Embryonic facial prominence (tissue), 1 donor: Measurements from ENCODE around the gene TFB1M.

Experiments used
- DNase-seq: peaks from one replicate; pipeline ENCODE4 v3.0.0-alpha.2; 2016; ENCODE audit errors: extremely low spot score

TFB1M gene

GRCh38 chr6:155264693-155265320, 49.5 kb downstream of the TFB1M start:
- DNase-seq, result no peak

GRCh38 chr6:155263373-155264063, 50.8 kb downstream of the TFB1M start, which contains the start of gene CLDN20:
Gene CLDN20, plus strand, starts transcription at chr6:155264013. Its CDS starts 11,707 bp downstream, at chr6:155275720.
- no peak for DNase-seq

DNA sequence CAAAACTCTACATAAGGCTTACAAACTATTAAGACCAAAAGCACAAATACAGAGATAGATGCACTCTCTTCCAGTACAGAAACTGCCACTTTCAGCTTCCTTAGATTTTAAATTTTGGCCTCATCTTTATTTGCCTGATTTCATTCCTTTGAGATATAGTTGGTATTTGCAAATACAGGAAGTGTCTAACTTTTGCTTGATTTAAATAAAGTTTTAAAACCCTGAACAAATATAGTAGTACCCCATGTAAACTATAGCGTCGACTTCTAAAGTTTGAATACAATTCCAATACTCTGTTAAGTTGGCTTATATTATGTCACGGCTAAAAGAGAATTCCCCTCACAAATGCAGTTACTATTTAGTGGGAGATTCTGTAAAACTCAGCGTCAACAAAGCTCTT, 51.6 kb downstream of the TFB1M start:
- no peak for DNase-seq

DNA sequence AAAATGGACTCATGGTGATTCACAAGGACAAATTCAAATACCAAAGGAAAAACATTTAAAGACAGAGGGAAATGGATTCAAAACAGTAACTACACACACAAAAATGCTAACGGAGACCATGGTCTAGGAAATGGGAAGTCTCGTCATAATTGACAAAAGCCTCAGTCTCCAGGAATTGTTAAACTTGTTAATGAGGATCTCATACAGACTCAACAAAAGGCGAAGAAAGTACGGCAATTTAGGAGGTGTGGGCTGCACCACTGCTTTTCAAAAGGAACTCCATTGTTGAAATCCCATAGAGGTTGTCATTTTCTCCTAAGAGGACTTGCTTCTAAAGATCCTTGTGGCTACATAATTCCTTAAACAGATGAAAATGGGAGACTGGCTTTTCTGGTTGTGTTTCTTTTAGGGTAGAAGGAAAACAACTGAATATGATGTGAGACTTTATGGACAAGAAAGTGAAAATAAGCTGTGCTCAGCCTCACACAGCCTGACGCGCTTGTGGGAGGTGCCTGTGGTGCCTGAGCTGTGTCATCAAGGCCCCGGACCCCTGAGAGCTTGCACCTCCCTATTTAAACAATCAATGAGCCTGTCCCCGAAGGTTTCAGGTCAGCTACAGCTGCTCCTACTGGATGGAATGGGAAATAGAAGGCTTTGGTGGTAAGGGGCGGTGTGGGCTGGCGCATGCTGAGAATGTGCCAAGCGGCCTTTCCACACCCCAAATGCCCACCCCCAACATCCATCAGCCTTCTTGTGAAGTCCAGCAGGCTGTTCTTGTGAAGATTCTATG, 53.0 kb downstream of the TFB1M start:
- DNase-seq, result no peak

- no peak for DNase-seq
Measured at GRCh38 chr6:155260686-155261085, 53.6 kb downstream of the TFB1M start.

DNA sequence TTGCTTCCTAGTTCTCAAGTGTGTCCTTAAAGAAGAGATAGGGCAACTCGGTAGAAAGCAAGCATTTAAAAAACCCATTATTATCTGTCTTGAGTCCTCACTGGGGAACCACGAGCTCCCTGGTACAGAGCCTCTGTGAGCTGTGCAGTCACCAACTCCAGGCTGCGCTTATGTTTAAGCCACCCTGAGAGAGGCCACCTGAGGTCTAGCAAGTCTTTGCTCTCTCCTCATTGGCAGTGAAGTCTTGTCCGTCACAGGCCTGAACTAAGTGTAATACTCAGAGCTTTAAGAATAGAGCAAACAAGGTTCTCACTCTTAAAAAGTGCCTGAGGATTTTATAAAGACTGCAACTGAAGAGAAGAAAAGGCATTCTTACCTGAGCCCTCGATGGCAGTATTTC, 54.4 kb downstream of the TFB1M start:
- DNase-seq, result no peak

DNA sequence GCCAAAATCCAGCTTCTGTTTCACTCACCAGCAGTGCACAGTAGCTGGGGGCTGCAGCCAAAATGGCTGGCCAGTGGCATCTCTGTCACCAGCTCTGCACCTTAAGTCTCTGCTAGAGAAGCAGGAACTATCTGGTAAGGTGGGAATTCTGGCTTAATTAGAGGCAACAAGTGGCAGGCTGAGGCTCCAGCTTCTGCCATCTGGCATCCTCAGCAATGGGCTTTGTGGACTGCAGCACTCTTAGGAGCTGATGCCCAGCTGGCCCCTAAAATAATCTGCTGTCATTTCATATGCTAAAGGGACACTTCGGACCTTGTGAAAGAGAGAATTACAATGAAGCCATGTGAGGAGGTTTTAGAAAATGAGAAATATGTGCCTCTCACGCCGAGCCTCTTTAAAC, 55.1 kb downstream of the TFB1M start:
- DNase-seq, result no peak

GRCh38 chr6:155257796-155258195, 56.5 kb downstream of the TFB1M start:
- DNase-seq, result no peak

- no peak for DNase-seq
Measured at GRCh38 chr6:155256122-155256795, 58.0 kb downstream of the TFB1M start.

DNA sequence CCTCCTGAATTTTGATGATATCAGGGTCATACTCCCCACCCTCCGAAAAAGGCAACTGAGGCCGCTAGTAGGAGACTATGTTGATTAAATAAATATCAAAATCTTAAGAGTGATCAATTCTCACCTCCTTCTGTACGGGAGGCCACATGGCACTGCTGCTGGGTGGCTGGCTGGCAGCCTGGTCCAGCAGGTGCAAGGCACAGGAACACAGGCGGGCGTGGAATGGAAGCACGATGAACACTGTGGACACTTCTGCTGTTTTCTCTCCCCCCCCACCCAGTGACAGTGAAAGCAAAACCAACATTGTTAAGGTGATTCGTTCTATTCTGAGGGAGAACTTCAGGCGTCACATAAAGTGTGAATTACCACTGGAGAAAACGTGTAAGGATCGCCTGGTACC, 60.1 kb downstream of the TFB1M start:
- no peak for DNase-seq

- no peak for DNase-seq
Measured at GRCh38 chr6:155253337-155253736, 60.9 kb downstream of the TFB1M start.

- no peak for DNase-seq
Measured at GRCh38 chr6:155252581-155252980, 61.7 kb downstream of the TFB1M start.

GRCh38 chr6:155250701-155251381, 63.4 kb downstream of the TFB1M start:
- no peak for DNase-seq

- DNase-seq, result no peak
Measured at GRCh38 chr6:155248008-155249001, 66.0 kb downstream of the TFB1M start.

DNA sequence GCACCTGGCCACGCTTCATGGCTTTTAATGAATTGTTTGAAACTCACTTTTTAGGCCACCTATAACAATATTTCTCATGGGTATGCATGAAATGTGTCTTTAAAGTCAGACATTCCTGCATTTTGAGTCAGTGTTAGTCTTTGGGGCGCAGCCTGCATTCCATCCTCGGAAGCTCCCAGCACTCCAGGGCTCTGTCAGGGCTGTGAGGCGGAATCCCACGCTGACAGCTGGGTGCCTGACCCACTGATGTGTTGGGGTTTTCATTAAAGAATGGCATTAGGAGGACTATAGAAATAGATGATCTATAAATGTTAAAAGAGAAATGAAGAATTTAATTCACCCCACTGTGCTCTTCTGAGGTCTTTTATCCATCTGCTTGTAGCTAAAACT, 66.7 kb downstream of the TFB1M start:
- DNase-seq, result no peak

- no peak for DNase-seq
Measured at GRCh38 chr6:155246825-155247224, 67.5 kb downstream of the TFB1M start.

GRCh38 chr6:155245831-155246230, 68.5 kb downstream of the TFB1M start:
- no peak for DNase-seq

DNA sequence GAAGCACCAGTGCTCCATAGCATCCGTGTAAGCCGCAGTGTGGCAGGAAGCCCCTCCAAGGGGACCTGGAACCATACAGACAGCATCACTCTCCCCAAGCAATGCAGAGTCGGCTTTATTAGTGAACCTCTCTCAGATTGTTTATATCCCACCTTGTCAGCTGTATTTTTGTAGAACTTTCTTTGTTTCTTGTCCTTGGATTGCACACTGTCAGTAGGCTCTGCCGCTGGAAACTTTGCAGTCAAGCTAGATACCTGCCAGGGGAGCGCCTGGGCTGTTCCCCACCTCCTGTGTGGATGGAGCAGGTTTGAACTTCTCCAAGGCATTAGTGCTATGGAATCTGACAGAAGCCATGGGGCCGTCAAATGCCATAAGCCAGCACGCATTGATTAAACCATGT, 69.1 kb downstream of the TFB1M start:
- DNase-seq, result no peak

GRCh38 chr6:155244434-155244833, 69.8 kb downstream of the TFB1M start:
- DNase-seq, result no peak

DNA sequence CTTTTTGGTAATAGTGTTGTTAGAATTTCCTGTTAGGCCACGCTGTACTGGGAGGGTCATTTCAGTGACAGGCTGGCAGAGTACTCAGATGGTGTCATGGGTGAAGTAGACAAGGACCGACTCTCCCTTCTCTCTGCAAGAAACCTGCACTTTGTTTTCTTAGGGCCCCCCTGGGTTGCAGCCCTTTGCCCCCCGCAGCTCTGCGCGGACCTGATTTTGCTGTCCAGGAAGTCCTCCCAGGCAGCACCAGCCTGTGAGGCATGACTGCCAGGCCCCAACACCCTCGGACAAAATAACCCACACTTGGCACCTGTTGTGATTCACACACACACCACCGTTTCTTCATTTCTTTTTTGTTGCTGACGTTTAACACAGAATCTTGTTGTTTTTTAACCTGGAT, 72.3 kb downstream of the TFB1M start:
- no peak for DNase-seq
